EL (cell line): ENCODE measurements around the gene TSPAN13.

Source experiments
- DNase-seq: peaks from one replicate; pipeline ENCODE4 v3.0.0-alpha.2; 2016

Gene TSPAN13

DNA sequence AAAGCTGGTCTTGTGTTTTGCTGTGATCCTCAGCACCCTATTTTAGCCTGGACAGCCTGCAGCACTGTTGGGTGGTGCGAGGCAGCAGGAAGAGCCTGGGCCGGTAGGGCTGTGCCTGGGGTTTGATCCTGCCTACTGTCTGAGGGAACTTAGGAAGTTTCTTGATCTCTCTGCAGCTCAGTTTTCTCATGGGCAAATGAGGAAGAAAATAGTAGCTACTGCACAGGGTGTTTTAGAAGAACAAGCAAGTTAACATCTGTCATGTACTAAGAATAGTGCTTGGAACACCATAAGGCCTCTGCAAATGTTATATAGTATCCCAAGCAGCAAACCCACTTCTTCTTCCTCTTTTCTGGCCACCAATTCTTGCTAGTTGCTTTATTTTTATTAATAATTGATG lies 63.3 kb downstream of the TSPAN13 start:
- DNase-seq: no peak

DNA sequence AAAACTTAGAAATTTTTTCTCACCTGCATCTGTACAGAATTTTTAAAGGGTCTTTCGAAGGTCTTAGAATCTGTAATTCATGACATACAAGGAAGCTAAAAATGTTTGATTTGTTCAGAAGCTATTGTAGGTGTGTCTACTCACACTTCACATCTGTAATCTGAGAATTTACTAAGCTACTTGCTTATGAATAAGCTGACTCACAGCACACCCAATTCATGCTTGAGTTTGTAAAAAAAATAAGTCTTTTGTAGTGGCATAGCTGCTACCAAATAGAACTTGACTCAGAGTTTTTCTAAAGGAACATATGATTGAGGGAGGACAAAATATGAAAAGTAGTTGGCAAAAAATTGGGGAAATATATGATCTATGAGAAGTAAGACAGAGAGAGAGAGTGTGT lies 64.0 kb downstream of the TSPAN13 start:
- DNase-seq: no peak

DNA sequence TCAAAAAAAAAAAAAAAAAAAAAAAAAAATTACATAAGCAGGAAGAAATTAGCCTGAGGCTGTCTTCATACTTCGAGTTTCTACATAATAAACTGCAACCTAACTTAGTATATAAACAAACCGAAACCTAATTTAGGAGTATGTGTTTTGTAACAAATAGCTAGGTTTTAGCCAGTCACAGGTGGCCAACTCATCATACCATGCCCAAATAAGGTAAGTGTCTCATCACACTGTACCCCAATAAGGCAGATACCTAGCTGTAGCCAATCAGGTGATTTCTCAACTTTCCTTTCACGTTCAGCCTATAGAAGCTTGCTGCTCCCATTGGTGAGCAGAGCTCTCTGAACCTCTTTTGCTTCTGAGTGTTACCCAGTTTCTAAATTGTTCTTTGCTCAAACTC lies 65.2 kb downstream of the TSPAN13 start:
- no peak for DNase-seq

DNA sequence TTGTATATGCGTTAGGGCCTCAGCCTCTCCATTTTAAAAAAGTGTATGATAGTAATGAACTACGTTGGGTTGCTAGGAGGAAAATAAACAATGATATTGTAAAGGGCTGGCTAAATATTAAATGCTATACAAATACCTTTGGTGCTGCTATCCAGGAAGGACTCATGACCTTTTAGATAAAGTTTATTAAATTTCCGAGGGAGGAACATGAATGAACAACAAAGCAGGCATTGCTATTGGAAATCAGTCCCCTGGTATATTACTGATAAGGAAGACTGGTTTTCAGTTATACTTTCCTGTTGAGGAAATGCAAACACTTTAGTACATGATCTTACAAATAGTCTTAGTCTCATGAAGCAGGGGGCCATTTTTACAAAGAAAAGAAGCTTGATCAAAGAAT lies 68.5 kb downstream of the TSPAN13 start:
- DNase-seq: no peak

DNA sequence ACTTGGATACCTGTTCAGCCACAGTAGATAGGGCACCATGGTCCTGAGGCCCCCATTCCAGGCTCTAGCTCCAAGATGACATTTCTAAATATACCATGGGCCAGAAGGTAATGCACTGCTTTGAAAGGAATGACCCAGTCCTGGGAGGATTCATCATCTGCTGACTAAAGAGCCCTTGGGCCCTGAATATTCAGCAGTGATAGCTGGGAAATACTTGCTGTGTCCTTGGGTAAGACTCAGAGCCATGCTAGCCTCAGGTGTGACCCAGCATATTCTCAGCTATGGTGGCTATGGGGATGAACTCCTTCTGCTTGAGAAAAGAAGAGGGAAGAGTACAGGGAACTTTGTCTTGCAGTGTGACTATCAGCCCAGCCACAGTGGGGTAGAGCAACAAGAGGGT lies 72.5 kb downstream of the TSPAN13 start:
- DNase-seq: no peak

DNA sequence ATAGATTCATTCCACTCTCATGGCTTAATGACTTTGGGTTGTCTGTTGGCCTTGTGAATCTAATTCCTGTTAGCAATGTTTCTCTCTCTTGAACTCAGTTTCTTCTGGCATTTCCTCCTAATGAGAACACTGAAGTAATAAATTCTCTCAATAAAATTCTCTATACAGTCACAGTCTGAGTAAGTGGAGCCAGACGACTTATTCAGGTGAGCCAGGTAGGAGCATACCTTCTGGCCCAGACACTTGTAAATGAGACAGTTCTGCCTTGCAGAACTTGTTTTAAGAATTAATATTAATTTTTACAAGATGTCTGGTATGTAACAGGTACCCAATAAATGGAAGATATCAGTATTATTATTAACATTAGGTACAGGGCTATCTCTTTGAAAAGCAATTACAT lies 79.8 kb downstream of the TSPAN13 start:
- DNase-seq: no peak
